ENCODE measurements around the gene TCFL5. TPM values are rescaled to one million over a fixed set of nuclear protein-coding genes. Genes with fewer than 3 reads are reported as not detected.

Gene TCFL5
- total and polyA plus RNA-seq, 2 experiments from 2014 or later, result 1.7 to 18.5 TPM

DNA sequence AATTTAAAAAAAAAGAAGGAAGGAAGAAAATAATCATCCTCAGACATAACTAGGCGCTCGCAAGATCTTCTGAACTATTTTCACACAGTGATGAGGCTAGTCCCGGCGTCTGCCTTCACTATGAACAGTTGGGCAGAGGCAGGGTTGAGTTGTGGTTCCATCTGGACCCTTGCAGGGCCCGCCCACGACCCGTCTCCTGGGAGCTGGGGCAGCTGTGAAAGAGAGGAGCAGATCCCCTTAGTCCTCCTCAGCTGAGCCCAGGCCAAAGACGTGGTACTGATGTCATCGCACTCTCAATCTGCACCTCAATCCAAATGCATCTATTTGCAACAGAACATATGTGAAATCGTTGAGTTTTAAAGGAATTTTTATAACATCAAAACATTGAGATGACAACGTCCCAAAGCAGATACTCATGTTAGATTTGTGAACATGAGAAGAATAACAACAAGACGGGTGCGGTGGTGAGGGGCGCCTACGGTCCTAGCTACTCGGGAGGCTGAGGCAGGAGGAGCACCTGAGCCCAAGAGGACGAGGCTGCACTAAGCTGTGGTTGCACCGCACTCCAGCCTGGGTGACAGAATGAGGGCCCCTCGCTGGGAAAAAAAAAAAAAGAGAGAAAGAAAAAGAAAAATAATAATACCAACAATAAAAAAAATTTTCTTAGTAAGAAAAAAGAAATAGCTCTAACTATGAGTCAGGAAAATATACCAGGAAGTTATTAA is 15.3 kb downstream of the TCFL5 start:
- H3K36me3 ChIP-seq (ENCODE audit: low read depth), result no peaks in the 10 kb centered on the region

DNA sequence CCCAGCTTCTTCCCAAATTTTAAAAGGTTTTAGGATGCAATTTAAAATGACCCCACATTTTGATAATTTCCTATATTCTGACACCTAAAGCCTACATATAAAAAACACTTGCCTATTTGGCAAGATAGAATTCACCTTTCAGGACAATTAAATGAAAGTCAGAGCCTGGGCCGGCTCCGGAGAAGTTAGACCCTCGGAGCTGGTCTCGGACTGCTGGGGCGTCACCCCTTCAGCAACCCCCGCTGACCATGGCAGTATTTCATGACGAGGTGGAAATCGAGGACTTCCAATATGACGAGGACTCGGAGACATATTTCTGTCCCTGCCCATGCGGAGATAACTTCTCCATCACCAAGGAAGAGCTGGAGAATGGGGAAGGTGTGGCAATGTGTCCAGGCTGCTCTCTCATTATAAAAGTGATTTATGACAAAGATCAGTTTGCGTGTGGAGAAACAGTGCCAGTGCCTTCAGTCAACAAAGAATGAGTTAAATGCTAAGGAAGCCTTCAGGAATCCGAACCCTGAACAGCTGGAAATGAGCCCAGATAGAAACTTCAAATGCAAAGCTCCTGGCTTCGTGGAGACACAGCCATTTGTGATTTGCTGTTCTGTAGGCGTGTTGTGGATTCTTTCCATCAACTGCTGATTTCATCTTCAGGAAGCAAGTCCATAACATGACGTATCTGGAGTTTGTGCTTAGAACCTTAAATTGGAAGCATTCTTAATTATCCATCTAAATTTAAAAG is 16.0 kb downstream of the TCFL5 start:
- Histone ChIP-seq H3K27me3 (replicated peaks; ENCODE audit: insufficient read depth) (no peaks in the 10 kb centered on the region), H3F3A (ENCODE audit: insufficient read depth) (0 out of 2 replicates have a peak, but pooled peaks cover 5% of the 10 kb centered on the region), H3K4me3 (no peak overlapping the region), H3K9me2 (ENCODE audit: insufficient read depth) (no peaks in the 10 kb centered on the region), H3K4me1 (ENCODE audit: insufficient read depth) (no peaks in the 10 kb centered on the region), H4K20me1 (ENCODE audit: insufficient read depth) (no peaks in the 10 kb centered on the region), H3K79me2 (ENCODE audit: insufficient read depth) (no peaks in the 10 kb centered on the region), H3K9me3 (ENCODE audit: low read depth) (no peaks in the 10 kb centered on the region), H3K36me3 (ENCODE audit: low read depth) (no peaks in the 10 kb centered on the region), H3K9ac (no peak overlapping the region), H3K27ac (no peak overlapping the region), H2AFZ (no peak overlapping the region), H3K4me2 (ENCODE audit: unreplicated experiment) (no peak overlapping the region)
- WGBS, 2 experiments (ENCODE audit: low coverage in 1 of 2, low lambda C conversion rate in 2 of 2, missing lambda C conversion rate in 2 of 2), result 96% methylated on average over 16 of the region's 16 CpGs
- in situ Hi-C loops (cut with MboI), result no loop called here
- TF ChIP-seq EZH2 (IDR thresholded peaks at IDR 0.05; ENCODE audit: insufficient read depth, poor library complexity, severe bottlenecking) (no peak), EZH2phosphoT487 (IDR thresholded peaks at IDR 0.05; ENCODE audit: insufficient read depth, low read depth) (no peak)
- no peak for DNase-seq

More for the DNA sequence above, 15.3 kb downstream of the TCFL5 start:
- H3F3A ChIP-seq (ENCODE audit: insufficient read depth), result 0 out of 2 replicates have a peak, but pooled peaks cover 5% of the 10 kb centered on the region
- no peaks in the 10 kb centered on the region for H3K4me1 ChIP-seq (ENCODE audit: insufficient read depth)
- DNase-seq, result no peak
- in situ Hi-C loops (cut with MboI), result no loop called here
- 86 to 87% methylated on average over 19 of the region's 19 CpGs for WGBS, 2 experiments (ENCODE audit: low coverage in 1 of 2, low lambda C conversion rate in 2 of 2, missing lambda C conversion rate in 2 of 2)
- no peak overlapping the region for H3K4me2 ChIP-seq (ENCODE audit: unreplicated experiment)
- H3K27ac ChIP-seq, result no peak overlapping the region
- H3K9me3 ChIP-seq (ENCODE audit: low read depth), result no peaks in the 10 kb centered on the region
- H4K20me1 ChIP-seq (ENCODE audit: insufficient read depth), result no peaks in the 10 kb centered on the region
- no peaks in the 10 kb centered on the region for H3K9me2 ChIP-seq (ENCODE audit: insufficient read depth)
- H3K4me3 ChIP-seq, result no peak overlapping the region
- no peak overlapping the region for H2AFZ ChIP-seq
- H3K27me3 ChIP-seq (replicated peaks; ENCODE audit: insufficient read depth), result no peaks in the 10 kb centered on the region
- H3K9ac ChIP-seq, result no peak overlapping the region
- 0 out of 2 replicates have a peak, but pooled peaks cover 5% of the 10 kb centered on the region for H3K79me2 ChIP-seq (ENCODE audit: insufficient read depth)
- no peak for TF ChIP-seq EZH2phosphoT487 (IDR thresholded peaks at IDR 0.05; ENCODE audit: insufficient read depth, low read depth)
- TF ChIP-seq EZH2 (IDR thresholded peaks at IDR 0.05; ENCODE audit: insufficient read depth, poor library complexity, severe bottlenecking), result no peak

- 97 to 99% methylated on average over 7 of the region's 7 CpGs for WGBS, 2 experiments (ENCODE audit: low coverage in 1 of 2, low lambda C conversion rate in 2 of 2, missing lambda C conversion rate in 2 of 2)
- no peak overlapping the region for H3K9ac ChIP-seq
- H2AFZ ChIP-seq, result no peak overlapping the region
- H3K9me3 ChIP-seq (ENCODE audit: low read depth), result no peaks in the 10 kb centered on the region
- H3K36me3 ChIP-seq (ENCODE audit: low read depth), result no peaks in the 10 kb centered on the region
- H3K27ac ChIP-seq, result no peak overlapping the region
- H3K4me1 ChIP-seq (ENCODE audit: insufficient read depth), result no peaks in the 10 kb centered on the region
- H3K4me3 ChIP-seq, result no peak overlapping the region
- in situ Hi-C loops (cut with MboI), result no loop called here
- TF ChIP-seq EZH2phosphoT487 (IDR thresholded peaks at IDR 0.05; ENCODE audit: insufficient read depth, low read depth), result no peak
- no peak for TF ChIP-seq EZH2 (IDR thresholded peaks at IDR 0.05; ENCODE audit: insufficient read depth, poor library complexity, severe bottlenecking)
- H3F3A ChIP-seq (ENCODE audit: insufficient read depth), result 0 out of 2 replicates have a peak, but pooled peaks cover 5% of the 10 kb centered on the region
- no peaks in the 10 kb centered on the region for H3K79me2 ChIP-seq (ENCODE audit: insufficient read depth)
- H3K4me2 ChIP-seq (ENCODE audit: unreplicated experiment), result no peak overlapping the region
- no peak for DNase-seq
- no peaks in the 10 kb centered on the region for H3K9me2 ChIP-seq (ENCODE audit: insufficient read depth)
- H4K20me1 ChIP-seq (ENCODE audit: insufficient read depth), result no peaks in the 10 kb centered on the region
- H3K27me3 ChIP-seq (replicated peaks; ENCODE audit: insufficient read depth), result no peaks in the 10 kb centered on the region
Measured at GRCh38 chr20:62844182-62844581, 17.4 kb downstream of the TCFL5 start.

DNA sequence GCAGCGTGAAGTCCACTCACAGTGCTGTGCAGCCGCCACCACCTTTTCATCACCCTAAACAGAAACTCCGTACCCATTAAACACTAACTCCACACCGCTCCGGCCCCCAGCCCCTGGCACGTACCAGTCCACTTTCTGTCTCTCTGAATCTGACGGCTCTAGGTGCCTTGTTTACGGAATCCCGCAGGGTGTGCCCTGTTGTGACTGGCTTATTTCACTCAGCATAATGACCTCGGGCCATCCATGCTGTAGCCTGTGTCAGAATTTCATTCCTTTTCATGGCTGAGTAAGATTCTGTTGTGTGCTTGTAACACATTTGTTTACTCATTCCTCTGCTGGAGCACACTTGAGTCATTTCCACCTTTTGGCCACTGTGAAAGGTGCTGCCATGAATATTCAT is 18.0 kb downstream of the TCFL5 start:
- Histone ChIP-seq H3K4me1 (ENCODE audit: insufficient read depth) (no peaks in the 10 kb centered on the region), H3K27ac (no peak overlapping the region), H4K20me1 (ENCODE audit: insufficient read depth) (no peaks in the 10 kb centered on the region), H3F3A (ENCODE audit: insufficient read depth) (0 out of 2 replicates have a peak, but pooled peaks cover 5% of the 10 kb centered on the region), H3K9ac (no peak overlapping the region), H3K79me2 (ENCODE audit: insufficient read depth) (no peaks in the 10 kb centered on the region), H3K36me3 (ENCODE audit: low read depth) (no peaks in the 10 kb centered on the region), H3K4me3 (no peak overlapping the region), H3K27me3 (replicated peaks; ENCODE audit: insufficient read depth) (no peaks in the 10 kb centered on the region), H3K9me2 (ENCODE audit: insufficient read depth) (no peaks in the 10 kb centered on the region), H2AFZ (no peak overlapping the region), H3K4me2 (ENCODE audit: unreplicated experiment) (no peak overlapping the region), H3K9me3 (ENCODE audit: low read depth) (no peaks in the 10 kb centered on the region)
- DNase-seq, result no peak
- TF ChIP-seq EZH2 (IDR thresholded peaks at IDR 0.05; ENCODE audit: insufficient read depth, poor library complexity, severe bottlenecking), result no peak
- TF ChIP-seq EZH2phosphoT487 (IDR thresholded peaks at IDR 0.05; ENCODE audit: insufficient read depth, low read depth), result no peak
- 87 to 91% methylated on average over 10 of the region's 10 CpGs for WGBS, 2 experiments (ENCODE audit: low coverage in 1 of 2, low lambda C conversion rate in 2 of 2, missing lambda C conversion rate in 2 of 2)
- in situ Hi-C loops (cut with MboI), result no loop called here

Measured in GM23248 (cell line).